SK-N-SH (cell line): ENCODE data around the gene SLC15A2.

Experiments used
- CHD2 ChIP-seq: fragments of 150-350 bp; IDR thresholded peaks from 2 replicates; pipeline ENCODE4 v1.6.1; 2018; ENCODE audit warnings: low read length; ENCODE audit not compliant: partially characterized antibody
- CTCF ChIP-seq: fragments of 200-600 bp; sonication (generic); IDR thresholded peaks from 2 replicates; pipeline ENCODE4 v1.6.1; 2017; ENCODE audit warnings: antibody characterized with exemption, mild to moderate bottlenecking, moderate library complexity
- EP300 ChIP-seq, 2 experiments: IDR thresholded peaks; 2 replicates each; pipeline versions ENCODE4 v1.4.0 to v1.6.1; 2012; ENCODE audit warnings: borderline replicate concordance in 1 of 2, low read depth in 1 of 2, low read length in 1 of 2
- FOXJ3 ChIP-seq: sonication (generic); formaldehyde crosslinking; IDR thresholded peaks from 2 replicates; pipeline ENCODE4 v1.5.1; 2020; ENCODE audit warnings: mild to moderate bottlenecking, missing genetic modification reagents
- FOXM1 ChIP-seq: IDR thresholded peaks from 2 replicates; pipeline ENCODE4 v1.4.0; 2012; ENCODE audit warnings: low read depth, mild to moderate bottlenecking
- IRF3 ChIP-seq: fragments of 150-350 bp; IDR thresholded peaks from 2 replicates; pipeline ENCODE4 v1.6.1; 2016; ENCODE audit warnings: mild to moderate bottlenecking, low read depth, low read length
- MEF2A ChIP-seq: IDR thresholded peaks from 2 replicates; pipeline ENCODE4 v1.4.0; 2012; ENCODE audit warnings: low read depth, borderline replicate concordance
- NFIC ChIP-seq: IDR thresholded peaks from 2 replicates; pipeline ENCODE4 v1.4.0; 2012; ENCODE audit warnings: borderline replicate concordance
- POLR2AphosphoS5 ChIP-seq: IDR thresholded peaks from 2 replicates; pipeline ENCODE4 v1.6.1; 2012; ENCODE audit warnings: low read depth, low read length
- RAD21 ChIP-seq: IDR thresholded peaks from 2 replicates; pipeline ENCODE4 v1.6.1; 2012; ENCODE audit warnings: mild to moderate bottlenecking, low read length
- REST ChIP-seq: IDR thresholded peaks from 2 replicates; pipeline ENCODE4 v1.6.1; 2012; ENCODE audit warnings: mild to moderate bottlenecking, low read depth, low read length, moderate library complexity
- SMC3 ChIP-seq: IDR thresholded peaks from 2 replicates; pipeline ENCODE4 v1.6.1; 2012; ENCODE audit warnings: low read depth, low read length, improper control_type of control experiment
- TF ChIP-seq, protein P1 (sequence below): IDR thresholded peaks from 2 replicates; pipeline ENCODE4 v1.4.0; 2012; ENCODE audit warnings: low read depth

- TF ChIP-seq CTCF (no peak), EP300 (IDR thresholded peaks at IDR 0.05; ENCODE audit: borderline replicate concordance in 1 of 2, low read depth in 1 of 2, low read length in 1 of 2) (no peak), RAD21 (no peak), FOXM1 (no peak), IRF3 (no peak), POLR2AphosphoS5 (no peak), FOXJ3 (no peak), REST (no peak), SMC3 (no peak), MEF2A (no peak), CHD2 (no peak), NFIC (no peak)
- TF ChIP-seq, protein P1, sequence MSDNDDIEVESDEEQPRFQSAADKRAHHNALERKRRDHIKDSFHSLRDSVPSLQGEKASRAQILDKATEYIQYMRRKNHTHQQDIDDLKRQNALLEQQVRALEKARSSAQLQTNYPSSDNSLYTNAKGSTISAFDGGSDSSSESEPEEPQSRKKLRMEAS: no peak
Measured at GRCh38 chr3:121961283-121961682, 67.1 kb downstream of the SLC15A2 start.
